CD14-positive monocyte (primary cell): Measurements from ENCODE around the gene TRMT112. TPM values are rescaled to one million over a fixed set of nuclear protein-coding genes. Genes with fewer than 3 reads are reported as not detected.

Experiments
- DNase-seq, 3 donors: peaks; one replicate each; pipeline ENCODE4 v3.0.0-alpha.2; 2011 to 2022
- H2AFZ ChIP-seq: 2 replicates; pipeline ENCODE4 v1.6.0; 2012; ENCODE audit warnings: mild to moderate bottlenecking, low read depth, low read length, inconsistent platforms; ENCODE audit not compliant: insufficient read depth, poor library complexity, severe bottlenecking
- H3K27ac ChIP-seq, 2 donors: 1 replicate in 1 of 2; 2 replicates in 1 of 2; pipeline ENCODE4 v1.5.1; 2012 to 2013; ENCODE audit warnings: low read length in 2 of 2, control low read depth in 1 of 2, inconsistent platforms in 1 of 2, low read depth in 1 of 2, mild to moderate bottlenecking in 1 of 2
- H3K27me3 ChIP-seq, 2 donors: one replicate each; pipeline versions ENCODE4 v1.6.0 to v1.6.1; 2011 to 2013; ENCODE audit warnings: low read length in 2 of 2; ENCODE audit not compliant: control insufficient read depth in 2 of 2, insufficient read depth in 2 of 2
- H3K36me3 ChIP-seq, 2 donors: replicated peaks in 1 of 2; 1 replicate in 1 of 2; 2 replicates in 1 of 2; pipeline versions ENCODE4 v1.5.1 to v1.6.1; 2012 to 2013; ENCODE audit warnings: low read length in 2 of 2, control low read depth in 1 of 2, inconsistent platforms in 1 of 2, mild to moderate bottlenecking in 1 of 2; ENCODE audit not compliant: insufficient read depth in 2 of 2, control insufficient read depth in 1 of 2
- H3K4me1 ChIP-seq, 2 donors: 1 replicate in 1 of 2; 2 replicates in 1 of 2; pipeline versions ENCODE4 v1.5.1 to v1.6.1; 2012 to 2013; ENCODE audit warnings: low read length in 2 of 2, control low read depth in 1 of 2, inconsistent platforms in 1 of 2, mild to moderate bottlenecking in 1 of 2, moderate library complexity in 1 of 2; ENCODE audit not compliant: insufficient read depth in 2 of 2, control insufficient read depth in 1 of 2
- H3K4me2 ChIP-seq: replicated peaks from 2 replicates; pipeline ENCODE3; 2012; ENCODE audit warnings: low read length, moderate library complexity, mild to moderate bottlenecking; ENCODE audit not compliant: poor library complexity, severe bottlenecking; ENCODE audit errors: extremely low read depth
- H3K4me3 ChIP-seq, 3 experiments: fragments of 200-600 bp in 1 of 3; sonication (generic) in 1 of 3; replicated peaks in 1 of 3; 1 replicate in 2 of 3; 2 replicates in 1 of 3; pipeline ENCODE4 v1.5.1; 2011 to 2013; ENCODE audit warnings: low read length in 3 of 3, mild to moderate bottlenecking in 3 of 3, control low read depth in 2 of 3, low read depth in 2 of 3, inconsistent platforms in 1 of 3, moderate library complexity in 1 of 3
- H3K79me2 ChIP-seq: 2 replicates; pipeline ENCODE4 v1.6.0; 2012; ENCODE audit warnings: mild to moderate bottlenecking, control low read depth, inconsistent platforms, low read length, moderate library complexity; ENCODE audit not compliant: insufficient read depth
- H3K9ac ChIP-seq: 2 replicates; pipeline ENCODE4 v1.6.0; 2017; ENCODE audit warnings: low read length, mild to moderate bottlenecking; ENCODE audit not compliant: insufficient read depth, poor library complexity, severe bottlenecking
- H3K9me3 ChIP-seq, 2 donors: replicated peaks in 1 of 2; 1 replicate in 1 of 2; 2 replicates in 1 of 2; pipeline versions ENCODE4 v1.5.1 to v1.6.1; 2012 to 2013; ENCODE audit warnings: low read length in 2 of 2, control low read depth in 1 of 2; ENCODE audit not compliant: control insufficient read depth in 1 of 2, insufficient read depth in 1 of 2
- H4K20me1 ChIP-seq: 2 replicates; pipeline ENCODE4 v1.6.0; 2012; ENCODE audit warnings: mild to moderate bottlenecking, low read length, control low read depth, moderate library complexity; ENCODE audit not compliant: insufficient read depth
- H3K27ac Mint-ChIP-seq, 7 donors: one replicate each; pipeline ENCODE4 v1.8.0; 2020; ENCODE audit warnings: mild to moderate bottlenecking in 7 of 7, mixed read lengths in 7 of 7, moderate library complexity in 6 of 7, inconsistent platforms in 2 of 7
- H3K27me3 Mint-ChIP-seq, 3 donors: one replicate each; pipeline ENCODE4 v1.8.0; 2021 to 2022; ENCODE audit warnings: low read depth in 3 of 3, mild to moderate bottlenecking in 3 of 3, mixed read lengths in 3 of 3, moderate library complexity in 3 of 3, inconsistent platforms in 1 of 3
- H3K36me3 Mint-ChIP-seq, 2 donors: one replicate each; pipeline ENCODE4 v1.8.0; 2020; ENCODE audit warnings: mixed read lengths in 2 of 2, inconsistent platforms in 1 of 2, mild to moderate bottlenecking in 1 of 2
- H3K4me1 Mint-ChIP-seq: one replicate; pipeline ENCODE4 v1.8.0; 2020; ENCODE audit warnings: mild to moderate bottlenecking, mixed read lengths
- H3K4me3 Mint-ChIP-seq, 2 donors: one replicate each; pipeline ENCODE4 v1.8.0; 2020; ENCODE audit warnings: mild to moderate bottlenecking in 2 of 2, mixed read lengths in 2 of 2, moderate library complexity in 1 of 2
- H3K9me3 Mint-ChIP-seq, 7 donors: one replicate each; pipeline ENCODE4 v1.8.0; 2020 to 2022; ENCODE audit warnings: mixed read lengths in 7 of 7, mild to moderate bottlenecking in 6 of 7, moderate library complexity in 6 of 7, inconsistent platforms in 2 of 7
- WGBS: methylation state at CpG from one replicate; pipeline ENCODE4 v1.1.5; 2013; ENCODE audit warnings: missing lambda C conversion rate; ENCODE audit not compliant: insufficient coverage; 5-methylcytosine and 5-hydroxymethylcytosine counted together
- intact Hi-C, 2 donors: fragments of 100-400 bp; cut with micrococcal nuclease; formaldehyde crosslinking; loops; one replicate each; pipeline versions ENCODE4 v1.15.0 to v1.15.1; 2023
- polyA plus RNA-seq, 3 donors: library from polyadenylated mRNA; depleted of rRNA in 1 of 3; unstranded in 2 of 3; stranded (reverse) in 1 of 3; fragments of 300-500 nt in 2 of 3; fragments of >200 nt in 1 of 3; fragmentation: Illumina TruSeq in 2 of 3; gene quantifications; 1 replicate in 2 of 3; 2 replicates in 1 of 3; pipeline ENCODE4 v1.2.3, GENCODE V29; 2012 to 2021
- TF ChIP-seq, protein P1 (sequence below): fragments of 200-600 bp; IDR thresholded peaks from one replicate; pipeline ENCODE4 v1.8.0; 2022; ENCODE audit warnings: antibody characterized with exemption, mild to moderate bottlenecking

The TRMT112 gene
- polyA plus RNA-seq, 3 donors, result 162 to 298 (median 254) TPM

DNA sequence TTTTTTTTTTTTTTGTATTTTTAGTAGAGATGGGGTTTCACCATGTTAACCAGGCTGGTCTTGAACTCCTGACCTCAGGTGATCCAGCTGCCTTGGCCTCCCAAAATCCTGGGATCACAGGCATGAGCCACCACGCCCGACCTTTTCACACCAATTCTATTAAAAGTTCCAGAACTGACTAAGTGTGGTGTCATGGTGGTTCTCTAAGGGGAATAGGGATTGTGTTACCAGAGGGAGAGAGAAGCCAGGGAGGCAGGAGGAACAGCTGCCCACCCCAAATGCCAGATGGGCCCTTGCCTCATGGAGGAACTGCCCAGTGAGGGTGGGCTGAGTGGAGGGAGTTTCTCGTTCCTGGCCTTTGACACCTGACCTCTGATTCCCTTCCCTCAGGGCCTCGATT lies 47.6 kb upstream of the TRMT112 start:
- peaks cover 21% of the 10 kb centered on the region for H3K4me1 Mint-ChIP-seq
- no peak overlapping the region for H3K4me3 Mint-ChIP-seq
- no peak overlapping the region for H3K4me3 ChIP-seq
- H3K9me3 Mint-ChIP-seq, result peaks cover 0 to 2% (median 0%) of the 10 kb centered on the region in 7 donors
- no peak overlapping the region for H3K4me2 ChIP-seq
- H3K9me3 ChIP-seq, result no peaks in the 10 kb centered on the region
- no peak overlapping the region for H3K9ac ChIP-seq
- H3K36me3 ChIP-seq, result peaks cover 82 to 90% of the 10 kb centered on the region in 2 donors
- H2AFZ ChIP-seq, result no peak overlapping the region
- WGBS, result no CpG with 5 or more reads among the region's 4 CpGs
- TF ChIP-seq, protein P1, sequence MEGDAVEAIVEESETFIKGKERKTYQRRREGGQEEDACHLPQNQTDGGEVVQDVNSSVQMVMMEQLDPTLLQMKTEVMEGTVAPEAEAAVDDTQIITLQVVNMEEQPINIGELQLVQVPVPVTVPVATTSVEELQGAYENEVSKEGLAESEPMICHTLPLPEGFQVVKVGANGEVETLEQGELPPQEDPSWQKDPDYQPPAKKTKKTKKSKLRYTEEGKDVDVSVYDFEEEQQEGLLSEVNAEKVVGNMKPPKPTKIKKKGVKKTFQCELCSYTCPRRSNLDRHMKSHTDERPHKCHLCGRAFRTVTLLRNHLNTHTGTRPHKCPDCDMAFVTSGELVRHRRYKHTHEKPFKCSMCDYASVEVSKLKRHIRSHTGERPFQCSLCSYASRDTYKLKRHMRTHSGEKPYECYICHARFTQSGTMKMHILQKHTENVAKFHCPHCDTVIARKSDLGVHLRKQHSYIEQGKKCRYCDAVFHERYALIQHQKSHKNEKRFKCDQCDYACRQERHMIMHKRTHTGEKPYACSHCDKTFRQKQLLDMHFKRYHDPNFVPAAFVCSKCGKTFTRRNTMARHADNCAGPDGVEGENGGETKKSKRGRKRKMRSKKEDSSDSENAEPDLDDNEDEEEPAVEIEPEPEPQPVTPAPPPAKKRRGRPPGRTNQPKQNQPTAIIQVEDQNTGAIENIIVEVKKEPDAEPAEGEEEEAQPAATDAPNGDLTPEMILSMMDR, result no peak
- H3K36me3 Mint-ChIP-seq, result peaks cover 73 to 91% of the 10 kb centered on the region in 2 donors
- H3K79me2 ChIP-seq, result peaks cover 55% of the 10 kb centered on the region
- no peaks in the 10 kb centered on the region for H3K27me3 ChIP-seq
- intact Hi-C loops, result no loop called here
- no peak overlapping the region for H3K27ac ChIP-seq
- peaks cover 78% of the 10 kb centered on the region for H4K20me1 ChIP-seq
- peaks cover 13 to 18% of the 10 kb centered on the region in 2 donors for H3K4me1 ChIP-seq
- DNase-seq, result no peak
- H3K27me3 Mint-ChIP-seq, result peaks cover 0 to 1% (median 0%) of the 10 kb centered on the region in 3 donors
- no peak overlapping the region for H3K27ac Mint-ChIP-seq

DNA sequence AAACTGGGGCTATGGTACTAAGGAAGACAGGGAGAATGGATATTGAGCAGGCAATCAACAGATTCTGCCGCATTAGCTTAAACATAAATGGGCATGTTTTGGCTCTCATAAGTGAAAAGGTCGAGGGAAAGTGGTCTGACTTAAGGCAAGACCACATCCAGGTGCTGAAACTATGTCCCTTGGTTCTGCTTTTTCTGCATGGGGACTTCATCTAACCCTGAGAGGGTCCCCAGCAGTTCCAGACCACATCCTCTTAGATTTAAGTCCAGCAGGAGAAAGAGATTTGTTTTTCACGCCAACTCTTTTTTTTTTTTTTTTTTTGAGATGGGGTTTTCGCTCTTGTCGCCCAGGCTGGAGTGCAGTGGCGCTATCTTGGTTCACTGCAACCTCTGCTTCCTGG lies 47.1 kb upstream of the TRMT112 start:
- H3K27ac Mint-ChIP-seq, result no peak overlapping the region

More for the DNA sequence above, 47.1 kb upstream of the TRMT112 start:
- H3K4me3 Mint-ChIP-seq, result no peak overlapping the region
- peaks cover 0 to 2% (median 0%) of the 10 kb centered on the region in 7 donors for H3K9me3 Mint-ChIP-seq
- Histone ChIP-seq H2AFZ (no peak overlapping the region), H3K9ac (no peak overlapping the region), H3K27me3 (no peaks in the 10 kb centered on the region), H3K79me2 (peaks cover 59% of the 10 kb centered on the region), H3K4me1 (peaks cover 17 to 23% of the 10 kb centered on the region in 2 donors), H3K9me3 (no peaks in the 10 kb centered on the region), H3K4me3 (no peak overlapping the region), H3K36me3 (peaks cover 78 to 86% of the 10 kb centered on the region in 2 donors), H3K27ac (no peak overlapping the region), H4K20me1 (peaks cover 78% of the 10 kb centered on the region), H3K4me2 (no peak overlapping the region)
- intact Hi-C loops, result no loop called here
- peaks cover 0 to 1% (median 0%) of the 10 kb centered on the region in 3 donors for H3K27me3 Mint-ChIP-seq
- peaks cover 26% of the 10 kb centered on the region for H3K4me1 Mint-ChIP-seq
- DNase-seq, result no peak
- TF ChIP-seq, protein P1, result no peak
- peaks cover 70 to 87% of the 10 kb centered on the region in 2 donors for H3K36me3 Mint-ChIP-seq
- 100% methylated on average over 1 of the region's 6 CpGs for WGBS
